ENCODE results near the gene CNTN5.

DNA sequence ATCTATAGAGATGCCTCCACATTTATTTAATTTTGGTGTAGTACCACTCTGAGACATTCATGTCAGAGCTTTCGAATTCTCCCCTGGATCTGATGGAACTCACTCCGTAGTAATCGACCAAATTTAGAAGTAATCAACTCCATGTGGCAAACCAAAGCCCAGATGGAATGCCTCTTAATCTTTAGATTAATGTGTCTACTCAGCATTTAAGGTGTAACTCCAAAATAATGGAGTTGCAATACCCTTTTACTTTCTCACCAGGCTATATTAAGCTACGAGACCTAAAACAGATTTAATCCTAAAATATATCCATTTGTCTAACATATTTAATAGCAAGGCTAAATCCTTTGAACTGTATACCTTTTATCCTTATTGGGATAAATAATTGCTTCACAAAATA, 473.3 kb downstream of the CNTN5 start:
- TF ChIP-seq ZFP30 (CRISPR knock-in tag; IDR thresholded peaks at IDR 0.05) (no peak), ISL1 (CRISPR knock-in tag; IDR thresholded peaks at IDR 0.05) (no peak), ZC3H10 (CRISPR knock-in tag; IDR thresholded peaks at IDR 0.05) (no peak), ARNTL (CRISPR knock-in tag; IDR thresholded peaks at IDR 0.05; ENCODE audit: borderline replicate concordance, low read depth) (no peak)
- TF ChIP-seq, protein P1, sequence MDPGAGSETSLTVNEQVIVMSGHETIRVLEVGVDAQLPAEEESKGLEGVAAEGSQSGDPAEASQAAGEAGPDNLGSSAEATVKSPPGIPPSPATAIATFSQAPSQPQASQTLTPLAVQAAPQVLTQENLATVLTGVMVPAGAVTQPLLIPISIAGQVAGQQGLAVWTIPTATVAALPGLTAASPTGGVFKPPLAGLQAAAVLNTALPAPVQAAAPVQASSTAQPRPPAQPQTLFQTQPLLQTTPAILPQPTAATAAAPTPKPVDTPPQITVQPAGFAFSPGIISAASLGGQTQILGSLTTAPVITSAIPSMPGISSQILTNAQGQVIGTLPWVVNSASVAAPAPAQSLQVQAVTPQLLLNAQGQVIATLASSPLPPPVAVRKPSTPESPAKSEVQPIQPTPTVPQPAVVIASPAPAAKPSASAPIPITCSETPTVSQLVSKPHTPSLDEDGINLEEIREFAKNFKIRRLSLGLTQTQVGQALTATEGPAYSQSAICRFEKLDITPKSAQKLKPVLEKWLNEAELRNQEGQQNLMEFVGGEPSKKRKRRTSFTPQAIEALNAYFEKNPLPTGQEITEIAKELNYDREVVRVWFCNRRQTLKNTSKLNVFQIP (CRISPR knock-in tag; IDR thresholded peaks at IDR 0.05; ENCODE audit: borderline replicate concordance, low read depth), result no peak
- TF ChIP-seq, protein P2, sequence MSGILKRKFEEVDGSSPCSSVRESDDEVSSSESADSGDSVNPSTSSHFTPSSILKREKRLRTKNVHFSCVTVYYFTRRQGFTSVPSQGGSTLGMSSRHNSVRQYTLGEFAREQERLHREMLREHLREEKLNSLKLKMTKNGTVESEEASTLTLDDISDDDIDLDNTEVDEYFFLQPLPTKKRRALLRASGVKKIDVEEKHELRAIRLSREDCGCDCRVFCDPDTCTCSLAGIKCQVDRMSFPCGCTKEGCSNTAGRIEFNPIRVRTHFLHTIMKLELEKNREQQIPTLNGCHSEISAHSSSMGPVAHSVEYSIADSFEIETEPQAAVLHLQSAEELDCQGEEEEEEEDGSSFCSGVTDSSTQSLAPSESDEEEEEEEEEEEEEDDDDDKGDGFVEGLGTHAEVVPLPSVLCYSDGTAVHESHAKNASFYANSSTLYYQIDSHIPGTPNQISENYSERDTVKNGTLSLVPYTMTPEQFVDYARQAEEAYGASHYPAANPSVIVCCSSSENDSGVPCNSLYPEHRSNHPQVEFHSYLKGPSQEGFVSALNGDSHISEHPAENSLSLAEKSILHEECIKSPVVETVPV (CRISPR knock-in tag; IDR thresholded peaks at IDR 0.05), result no peak
- TF ChIP-seq, protein P3, sequence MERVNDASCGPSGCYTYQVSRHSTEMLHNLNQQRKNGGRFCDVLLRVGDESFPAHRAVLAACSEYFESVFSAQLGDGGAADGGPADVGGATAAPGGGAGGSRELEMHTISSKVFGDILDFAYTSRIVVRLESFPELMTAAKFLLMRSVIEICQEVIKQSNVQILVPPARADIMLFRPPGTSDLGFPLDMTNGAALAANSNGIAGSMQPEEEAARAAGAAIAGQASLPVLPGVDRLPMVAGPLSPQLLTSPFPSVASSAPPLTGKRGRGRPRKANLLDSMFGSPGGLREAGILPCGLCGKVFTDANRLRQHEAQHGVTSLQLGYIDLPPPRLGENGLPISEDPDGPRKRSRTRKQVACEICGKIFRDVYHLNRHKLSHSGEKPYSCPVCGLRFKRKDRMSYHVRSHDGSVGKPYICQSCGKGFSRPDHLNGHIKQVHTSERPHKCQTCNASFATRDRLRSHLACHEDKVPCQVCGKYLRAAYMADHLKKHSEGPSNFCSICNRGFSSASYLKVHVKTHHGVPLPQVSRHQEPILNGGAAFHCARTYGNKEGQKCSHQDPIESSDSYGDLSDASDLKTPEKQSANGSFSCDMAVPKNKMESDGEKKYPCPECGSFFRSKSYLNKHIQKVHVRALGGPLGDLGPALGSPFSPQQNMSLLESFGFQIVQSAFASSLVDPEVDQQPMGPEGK (CRISPR knock-in tag; IDR thresholded peaks at IDR 0.05; ENCODE audit: borderline replicate concordance), result no peak

All from SK-N-SH treated with all-trans-retinoic acid at 6 μM for 48 hours (cell line).